MCF 10A (cell line): ENCODE results near the gene SLC16A9. TPM values are rescaled to one million over a fixed set of nuclear protein-coding genes. Genes with fewer than 3 reads are reported as not detected.

Experiments used
- BruUV-seq: library from RNA; stranded (reverse); fragments of 400-500 nt; replicated peaks from 2 replicates; lab custom pipeline; 2021; lab: Mats Ljungman, UMichigan
- CTCF ChIA-PET: fragments of 300-600 bp; sonication (Branson Sonifier 250); formaldehyde crosslinking; extraction: SDS; loops from one replicate; lab custom pipeline; 2021; ENCODE audit warnings: antibody characterized with exemption, inconsistent platforms; lab: Yijun Ruan, JAX
- POLR2A ChIA-PET: fragments of 300-600, 350-650 bp; sonication (Branson Sonifier 250); formaldehyde crosslinking; extraction: SDS; loops from one replicate; lab custom pipeline; 2020; ENCODE audit warnings: antibody characterized with exemption, inconsistent platforms; lab: Yijun Ruan, JAX
- DNase-seq: peaks from one replicate; pipeline ENCODE4 v3.0.0-alpha.2; 2018; ENCODE audit not compliant: unreplicated experiment
- H3K27ac Mint-ChIP-seq: one replicate; pipeline ENCODE4 v1.8.0; 2022; ENCODE audit warnings: mild to moderate bottlenecking, low read depth, mixed read lengths; ENCODE audit not compliant: unreplicated experiment
- H3K27me3 Mint-ChIP-seq: one replicate; pipeline ENCODE4 v1.8.0; 2022; ENCODE audit warnings: mixed read lengths; ENCODE audit not compliant: insufficient read depth, unreplicated experiment
- H3K36me3 Mint-ChIP-seq: one replicate; pipeline ENCODE4 v1.8.0; 2022; ENCODE audit warnings: mild to moderate bottlenecking, moderate library complexity, mixed read lengths; ENCODE audit not compliant: insufficient read depth, unreplicated experiment
- H3K4me1 Mint-ChIP-seq: one replicate; pipeline ENCODE4 v1.8.0; 2022; ENCODE audit warnings: mixed read lengths; ENCODE audit not compliant: insufficient read depth, unreplicated experiment
- H3K4me3 Mint-ChIP-seq: one replicate; pipeline ENCODE4 v1.8.0; 2022; ENCODE audit warnings: mild to moderate bottlenecking, moderate library complexity, mixed read lengths; ENCODE audit not compliant: unreplicated experiment
- H3K9me3 Mint-ChIP-seq: one replicate; pipeline ENCODE4 v1.8.0; 2022; ENCODE audit warnings: mixed read lengths; ENCODE audit not compliant: unreplicated experiment
- intact Hi-C: fragments of 100-400 bp; cut with micrococcal nuclease; formaldehyde crosslinking; loops from 2 replicates; pipeline ENCODE4 v1.14.1; 2022
- total RNA-seq: library from RNA; stranded (reverse); gene quantifications from 2 replicates; pipeline ENCODE4 v1.2.3, GENCODE V29; 2022
- TF ChIP-seq, protein P1 (sequence below): fragments of 200-600 bp; IDR thresholded peaks from one replicate; pipeline ENCODE4 v1.8.0; 2022; ENCODE audit warnings: antibody characterized with exemption, mild to moderate bottlenecking; ENCODE audit not compliant: unreplicated experiment

The SLC16A9 gene
- total RNA-seq, 1 experiment from 2014 or later, result 0.84 TPM

DNA sequence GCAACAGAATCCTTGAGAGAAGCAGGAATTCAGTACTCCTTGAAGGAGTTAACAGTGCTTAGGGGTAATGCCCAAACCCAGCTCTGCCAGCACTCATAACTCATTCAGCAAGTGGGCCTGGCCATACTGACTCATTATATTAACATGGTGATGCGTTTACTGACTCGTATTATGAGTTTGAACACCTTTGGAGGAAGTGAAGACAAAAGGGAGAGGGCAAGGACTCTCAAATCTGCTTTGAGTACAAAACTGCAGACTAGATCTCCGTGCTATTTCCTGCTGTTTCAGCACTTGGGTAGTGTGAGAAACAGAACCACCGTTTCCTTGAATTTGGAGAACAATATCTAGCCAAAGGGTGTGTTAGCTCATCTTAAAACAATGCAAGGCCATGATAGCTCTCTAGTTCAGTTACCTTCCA lies 30.8 kb downstream of the SLC16A9 start:
- CTCF ChIA-PET, result interaction anchor here (0.7 to 0.8 kb wide), 2 partner anchors 52 to 152 kb away, joined by 3 to 4 read pairs; no protein-coding TSS in a partner anchor
- BruUV-seq, result no TSS peak
- POLR2A ChIA-PET, result no interaction called here
- H3K36me3 Mint-ChIP-seq, result peaks cover 6% of the 10 kb centered on the region
- H3K27me3 Mint-ChIP-seq, result no peaks in the 10 kb centered on the region
- no peak overlapping the region for H3K27ac Mint-ChIP-seq
- intact Hi-C loops, result no loop called here
- no peak for DNase-seq
- TF ChIP-seq, protein P1, sequence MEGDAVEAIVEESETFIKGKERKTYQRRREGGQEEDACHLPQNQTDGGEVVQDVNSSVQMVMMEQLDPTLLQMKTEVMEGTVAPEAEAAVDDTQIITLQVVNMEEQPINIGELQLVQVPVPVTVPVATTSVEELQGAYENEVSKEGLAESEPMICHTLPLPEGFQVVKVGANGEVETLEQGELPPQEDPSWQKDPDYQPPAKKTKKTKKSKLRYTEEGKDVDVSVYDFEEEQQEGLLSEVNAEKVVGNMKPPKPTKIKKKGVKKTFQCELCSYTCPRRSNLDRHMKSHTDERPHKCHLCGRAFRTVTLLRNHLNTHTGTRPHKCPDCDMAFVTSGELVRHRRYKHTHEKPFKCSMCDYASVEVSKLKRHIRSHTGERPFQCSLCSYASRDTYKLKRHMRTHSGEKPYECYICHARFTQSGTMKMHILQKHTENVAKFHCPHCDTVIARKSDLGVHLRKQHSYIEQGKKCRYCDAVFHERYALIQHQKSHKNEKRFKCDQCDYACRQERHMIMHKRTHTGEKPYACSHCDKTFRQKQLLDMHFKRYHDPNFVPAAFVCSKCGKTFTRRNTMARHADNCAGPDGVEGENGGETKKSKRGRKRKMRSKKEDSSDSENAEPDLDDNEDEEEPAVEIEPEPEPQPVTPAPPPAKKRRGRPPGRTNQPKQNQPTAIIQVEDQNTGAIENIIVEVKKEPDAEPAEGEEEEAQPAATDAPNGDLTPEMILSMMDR, result no peak
- H3K4me1 Mint-ChIP-seq, result peaks cover 4% of the 10 kb centered on the region
- H3K9me3 Mint-ChIP-seq, result no peaks in the 10 kb centered on the region
- no peak overlapping the region for H3K4me3 Mint-ChIP-seq

DNA sequence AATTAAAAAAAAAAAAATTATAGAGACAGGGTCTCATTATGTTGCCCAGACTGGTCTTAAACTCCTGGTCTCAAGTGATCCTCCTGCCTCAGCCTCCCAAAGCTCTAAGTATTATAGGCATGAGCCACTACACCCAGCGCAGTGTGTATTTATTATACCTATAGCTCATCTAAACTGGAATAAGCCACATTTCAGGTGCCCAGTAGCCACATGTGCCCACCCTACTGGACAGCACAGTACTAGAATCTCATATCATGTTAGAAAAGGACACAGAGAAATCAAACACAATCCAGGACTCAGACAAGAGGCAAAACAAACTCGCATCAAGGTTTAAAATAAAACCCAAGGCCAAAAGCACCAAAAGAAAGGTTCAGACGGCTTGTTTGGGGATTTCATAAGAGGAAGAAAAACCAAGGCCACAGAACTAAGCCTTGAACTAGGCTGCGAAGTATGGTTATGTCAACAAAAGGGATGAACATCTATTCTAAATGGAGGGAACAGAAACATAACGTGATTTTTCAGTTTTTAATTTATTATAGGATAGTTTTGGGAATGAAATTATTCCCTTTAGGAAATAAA lies 32.3 kb downstream of the SLC16A9 start:
- Mint-ChIP-seq H3K4me3 (no peak overlapping the region), H3K9me3 (no peaks in the 10 kb centered on the region), H3K36me3 (peaks cover 6% of the 10 kb centered on the region), H3K4me1 (peaks cover 4% of the 10 kb centered on the region), H3K27ac (no peak overlapping the region), H3K27me3 (no peaks in the 10 kb centered on the region)
- no TSS peak for BruUV-seq
- CTCF ChIA-PET, result interaction anchor here (1.0 kb wide), 1 partner anchor 31 kb away, joined by 3 read pairs; no protein-coding TSS in a partner anchor
- intact Hi-C loops, result no loop called here
- POLR2A ChIA-PET, result no interaction called here
- DNase-seq, result no peak
- TF ChIP-seq, protein P1, result no peak

DNA sequence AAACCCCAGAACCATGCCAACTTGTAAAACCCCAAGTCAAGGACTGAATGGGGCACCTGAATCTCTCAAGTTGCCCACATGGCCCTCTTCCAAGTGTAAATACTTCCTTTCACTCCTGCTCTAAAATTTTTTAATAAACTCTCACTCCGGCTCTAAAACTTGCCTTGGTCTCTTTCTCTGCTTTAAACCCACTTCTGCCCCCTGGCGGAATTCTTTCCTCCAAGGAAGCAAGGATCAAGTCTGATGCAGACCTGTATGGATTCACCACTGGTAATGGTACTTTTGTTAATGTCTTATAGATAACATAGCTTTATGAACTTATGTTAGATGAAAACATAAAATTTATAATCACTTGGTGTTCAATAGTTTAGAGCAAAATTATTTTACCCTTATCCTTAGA lies 33.8 kb downstream of the SLC16A9 start:
- intact Hi-C loops, result no loop called here
- Mint-ChIP-seq H3K36me3 (peaks cover 6% of the 10 kb centered on the region), H3K9me3 (no peaks in the 10 kb centered on the region), H3K27ac (no peak overlapping the region), H3K4me1 (peaks cover 4% of the 10 kb centered on the region), H3K4me3 (no peak overlapping the region), H3K27me3 (no peaks in the 10 kb centered on the region)
- ChIA-PET CTCF (interaction anchor here (0.6 to 0.8 kb wide), 2 partner anchors 47 to 131 kb away, joined by 3 read pairs; no protein-coding TSS in a partner anchor), POLR2A (no interaction called here)
- TF ChIP-seq, protein P1, result no peak
- peak; percentile 20 for DNase-seq
- no TSS peak for BruUV-seq

DNA sequence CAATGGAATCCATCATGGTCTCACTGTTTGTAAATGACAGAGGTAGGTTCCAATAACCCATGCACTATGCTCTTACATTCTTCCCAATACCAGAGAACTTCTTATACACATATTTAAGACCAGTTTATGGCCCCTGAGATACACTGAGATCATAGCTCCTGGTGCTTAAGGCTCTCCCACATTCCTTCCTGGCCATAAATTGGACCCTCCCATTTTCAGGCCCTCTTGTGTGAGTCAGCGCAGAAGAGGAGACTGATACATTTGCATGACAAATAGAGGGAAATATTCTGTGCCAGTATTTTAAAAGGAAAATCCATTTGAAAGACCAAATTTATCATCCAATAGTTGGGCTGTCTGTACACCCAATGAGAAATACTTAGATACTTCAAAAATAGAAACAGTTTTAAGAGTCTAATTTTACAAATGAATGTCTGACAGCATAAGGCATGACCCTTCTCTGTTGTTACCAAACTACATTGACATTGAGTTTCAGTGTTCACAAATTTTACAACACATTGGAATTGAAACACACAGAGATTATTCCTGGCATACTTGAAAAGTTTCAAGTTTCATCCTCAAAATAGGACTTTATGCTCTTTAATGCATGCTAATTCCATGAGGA lies 35.3 kb downstream of the SLC16A9 start:
- Mint-ChIP-seq H3K4me3 (no peak overlapping the region), H3K36me3 (no peaks in the 10 kb centered on the region), H3K27me3 (no peaks in the 10 kb centered on the region), H3K4me1 (peaks cover 4% of the 10 kb centered on the region), H3K9me3 (no peaks in the 10 kb centered on the region), H3K27ac (no peak overlapping the region)
- TF ChIP-seq, protein P1, result no peak
- intact Hi-C loops, result no loop called here
- BruUV-seq, result no TSS peak
- ChIA-PET POLR2A (no interaction called here), CTCF (interaction anchor here (0.6 to 0.9 kb wide), 2 partner anchors 48 to 419 kb away, joined by 3 to 4 read pairs; no protein-coding TSS in a partner anchor)
- DNase-seq, result peak; percentile 41
